Astrocyte of the cerebellum (primary cell): ENCODE measurements around the gene CREG2.
A peak's percentile ranks its signal among the peaks of the same experiment; 100 is the strongest.

ENCODE experiments used
- DNase-seq: peaks from one replicate; pipeline ENCODE4 v3.0.0-alpha.2; 2011; ENCODE audit warnings: low read depth
- H3K4me3 ChIP-seq: 2 replicates; pipeline ENCODE4 v1.5.1; 2011; ENCODE audit warnings: mild to moderate bottlenecking, low read depth, low read length, moderate library complexity
- in situ Hi-C: cut with HindIII; loops from 2 replicates; pipeline ENCODE4 v1.10.0; 2017; ENCODE audit warnings: low sequenced_read_pairs
- TF ChIP-seq, protein P1 (sequence below): IDR thresholded peaks from 2 replicates; pipeline ENCODE4 v1.5.1; 2012; ENCODE audit warnings: low read length, low read depth, moderate library complexity, mild to moderate bottlenecking; ENCODE audit errors: missing control alignments

Gene CREG2, protein sequence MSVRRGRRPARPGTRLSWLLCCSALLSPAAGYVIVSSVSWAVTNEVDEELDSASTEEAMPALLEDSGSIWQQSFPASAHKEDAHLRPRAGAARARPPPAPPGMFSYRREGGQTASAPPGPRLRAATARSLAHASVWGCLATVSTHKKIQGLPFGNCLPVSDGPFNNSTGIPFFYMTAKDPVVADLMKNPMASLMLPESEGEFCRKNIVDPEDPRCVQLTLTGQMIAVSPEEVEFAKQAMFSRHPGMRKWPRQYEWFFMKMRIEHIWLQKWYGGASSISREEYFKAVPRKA

DNA sequence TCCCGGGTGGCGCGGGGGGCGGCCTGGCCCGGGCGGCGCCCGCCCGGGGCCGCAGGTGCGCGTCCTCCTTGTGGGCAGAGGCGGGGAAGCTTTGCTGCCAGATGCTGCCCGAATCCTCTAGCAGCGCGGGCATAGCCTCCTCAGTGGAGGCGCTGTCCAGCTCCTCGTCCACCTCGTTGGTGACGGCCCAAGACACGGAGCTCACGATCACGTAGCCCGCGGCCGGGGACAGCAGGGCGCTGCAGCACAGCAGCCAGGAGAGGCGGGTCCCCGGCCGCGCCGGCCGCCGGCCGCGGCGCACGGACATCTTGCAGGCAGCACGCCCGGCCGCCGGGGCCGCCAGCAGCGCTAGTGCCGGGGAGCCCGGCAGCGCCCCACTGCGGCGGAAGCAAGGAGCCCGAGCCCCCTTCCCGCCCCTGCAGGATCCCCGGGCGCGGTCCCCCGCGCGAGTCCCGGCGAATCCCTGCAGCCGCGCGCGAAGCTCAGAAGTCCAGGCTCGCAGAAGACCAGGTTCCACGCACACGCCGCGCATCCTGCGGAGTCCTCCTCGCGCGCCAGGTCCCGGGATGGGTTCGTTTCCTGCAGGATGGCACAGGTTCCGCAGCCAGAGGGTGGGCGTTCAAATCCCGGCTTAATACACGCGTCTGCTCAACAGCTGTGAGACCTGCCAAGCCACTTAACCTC lies at the start of gene CREG2:
Gene CREG2, minus strand, starts transcription at position 353 of the 684 bp plus-strand sequence. Its CDS starts 46 bp downstream, at position 307.
- DNase-seq, result no peak
- TF ChIP-seq, protein P1, sequence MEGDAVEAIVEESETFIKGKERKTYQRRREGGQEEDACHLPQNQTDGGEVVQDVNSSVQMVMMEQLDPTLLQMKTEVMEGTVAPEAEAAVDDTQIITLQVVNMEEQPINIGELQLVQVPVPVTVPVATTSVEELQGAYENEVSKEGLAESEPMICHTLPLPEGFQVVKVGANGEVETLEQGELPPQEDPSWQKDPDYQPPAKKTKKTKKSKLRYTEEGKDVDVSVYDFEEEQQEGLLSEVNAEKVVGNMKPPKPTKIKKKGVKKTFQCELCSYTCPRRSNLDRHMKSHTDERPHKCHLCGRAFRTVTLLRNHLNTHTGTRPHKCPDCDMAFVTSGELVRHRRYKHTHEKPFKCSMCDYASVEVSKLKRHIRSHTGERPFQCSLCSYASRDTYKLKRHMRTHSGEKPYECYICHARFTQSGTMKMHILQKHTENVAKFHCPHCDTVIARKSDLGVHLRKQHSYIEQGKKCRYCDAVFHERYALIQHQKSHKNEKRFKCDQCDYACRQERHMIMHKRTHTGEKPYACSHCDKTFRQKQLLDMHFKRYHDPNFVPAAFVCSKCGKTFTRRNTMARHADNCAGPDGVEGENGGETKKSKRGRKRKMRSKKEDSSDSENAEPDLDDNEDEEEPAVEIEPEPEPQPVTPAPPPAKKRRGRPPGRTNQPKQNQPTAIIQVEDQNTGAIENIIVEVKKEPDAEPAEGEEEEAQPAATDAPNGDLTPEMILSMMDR, result peak; percentile 49
- in situ Hi-C loops, result no loop called here
- H3K4me3 ChIP-seq, result peak within 1 kb of the TSS; percentile 38

DNA sequence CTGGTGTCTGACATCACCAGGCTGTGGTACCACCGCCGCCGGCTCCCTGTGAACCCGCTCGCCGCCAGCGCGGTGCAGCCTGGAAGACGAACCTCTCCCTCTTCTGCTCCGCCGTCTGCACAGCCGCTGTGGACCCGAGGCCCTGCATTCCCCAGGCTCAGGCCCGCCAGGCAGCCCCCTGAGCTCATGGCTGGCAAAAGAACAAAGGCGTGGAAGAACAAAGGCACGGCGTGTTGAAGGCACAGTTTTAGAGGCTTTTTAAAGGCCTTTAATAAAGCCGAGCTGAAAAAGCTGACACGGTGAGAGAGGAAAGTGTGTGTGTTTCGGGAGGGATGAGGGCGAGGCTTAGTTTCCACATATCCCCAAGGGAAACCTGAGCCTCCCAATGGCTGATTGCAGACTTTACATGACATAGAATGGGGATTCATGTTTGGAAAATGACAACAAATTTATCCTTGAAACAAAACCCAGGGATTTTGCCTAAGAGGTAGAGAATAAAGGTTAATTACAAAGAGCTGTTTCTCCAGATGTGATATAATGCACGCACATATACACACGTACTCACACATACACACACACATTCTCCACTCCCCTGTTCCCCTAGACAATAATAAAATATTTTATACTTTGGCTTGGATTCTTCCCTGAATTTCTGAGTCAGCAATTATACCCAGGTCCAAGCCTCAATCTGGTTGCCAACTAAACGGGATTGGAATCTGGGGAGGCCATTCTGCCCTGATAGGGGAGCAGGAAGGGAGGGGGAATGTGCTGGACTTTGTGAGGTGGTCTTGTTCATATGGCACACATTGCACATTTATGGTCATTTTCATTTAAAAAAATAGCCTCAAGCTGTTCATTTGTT lies 47.9 kb upstream of the CREG2 start:
- peak overlapping the region; percentile 4 for H3K4me3 ChIP-seq
- TF ChIP-seq, protein P1, result no peak
- DNase-seq, result peak; percentile 70
- in situ Hi-C loops, result no loop called here

GRCh38 chr2:101433465-101433864 lies 46.2 kb upstream of the CREG2 start:
- DNase-seq, result no peak
- TF ChIP-seq, protein P1, result no peak
- in situ Hi-C loops, result no loop called here
- H3K4me3 ChIP-seq, result no peak overlapping the region

GRCh38 chr2:101432411-101433181 lies 45.3 kb upstream of the CREG2 start:
- no peak for DNase-seq
- H3K4me3 ChIP-seq, result no peak overlapping the region
- in situ Hi-C loops, result no loop called here
- TF ChIP-seq, protein P1, result no peak

- TF ChIP-seq, protein P1, result no peak
- H3K4me3 ChIP-seq, result no peak overlapping the region
- no peak for DNase-seq
- in situ Hi-C loops, result no loop called here
Observed at GRCh38 chr2:101431486-101431885, 44.2 kb upstream of the CREG2 start.

DNA sequence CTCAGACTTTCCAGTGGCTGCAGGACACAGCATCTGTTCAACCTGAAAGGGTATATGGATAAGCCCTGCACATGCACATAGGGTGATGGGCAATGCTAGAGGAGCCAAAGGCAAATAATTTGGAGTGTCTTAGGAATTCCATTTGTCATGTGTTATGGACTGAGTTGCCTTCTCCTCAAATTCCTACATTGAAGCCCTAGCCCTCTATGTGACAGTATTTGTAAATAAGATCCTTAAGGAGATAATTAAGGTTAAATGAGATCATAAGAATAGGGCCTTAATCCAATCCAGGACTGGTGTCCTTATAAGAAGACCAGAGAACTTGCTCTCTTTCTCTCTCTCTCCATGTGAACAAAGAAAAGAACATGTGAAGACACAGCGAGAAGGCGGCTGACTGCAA lies 42.9 kb upstream of the CREG2 start:
- TF ChIP-seq, protein P1, result no peak
- DNase-seq, result no peak
- no peak overlapping the region for H3K4me3 ChIP-seq
- in situ Hi-C loops, result no loop called here
